Measurements from ENCODE around the gene CDK5. TPM values are rescaled to one million over a fixed set of nuclear protein-coding genes. Genes with fewer than 3 reads are reported as not detected.
A peak's percentile ranks its signal among the peaks of the same experiment; 100 is the strongest.

CDK5 gene
- total RNA-seq, 1 experiment from 2014 or later, result 21.1 TPM

GRCh38 chr7:151083824-151084160, 26.1 kb upstream of the CDK5 start:
- Histone ChIP-seq H3K36me3 (ENCODE audit: insufficient read depth, low read length, poor library complexity, severe bottlenecking) (peaks cover 4% of the 10 kb centered on the region), H3K27ac (ENCODE audit: low read depth, low read length, poor library complexity, severe bottlenecking) (no peak overlapping the region), H3K27me3 (replicated peaks; ENCODE audit: insufficient read depth, low read depth, low read length, poor library complexity) (no peaks in the 10 kb centered on the region), H3K9me3 (ENCODE audit: low read depth, low read length, poor library complexity, severe bottlenecking) (no peaks in the 10 kb centered on the region), H3K4me1 (ENCODE audit: insufficient read depth, low read length, poor library complexity, severe bottlenecking) (peaks cover 52% of the 10 kb centered on the region), H3K4me3 (ENCODE audit: low read depth, low read length, poor library complexity, severe bottlenecking) (peak overlapping the region; percentile 99)
- TF ChIP-seq EZH2 (IDR thresholded peaks at IDR 0.05; ENCODE audit: borderline replicate concordance, low read depth, low read length, poor library complexity, severe bottlenecking) (no peak), CTCF (conservative IDR thresholded peaks at IDR 0.05; ENCODE audit: low read depth, low read length) (no peak)
- no peak for DNase-seq (ENCODE audit: low spot score)
- ChIA-PET CTCF (no interaction called here), POLR2A (ENCODE audit: low non-redundant PET) (no interaction called here)
- intact Hi-C loops (cut with micrococcal nuclease; ENCODE audit: unreplicated experiment), result no loop called here
- BruUV-seq (replicated peaks), result no TSS peak

DNA sequence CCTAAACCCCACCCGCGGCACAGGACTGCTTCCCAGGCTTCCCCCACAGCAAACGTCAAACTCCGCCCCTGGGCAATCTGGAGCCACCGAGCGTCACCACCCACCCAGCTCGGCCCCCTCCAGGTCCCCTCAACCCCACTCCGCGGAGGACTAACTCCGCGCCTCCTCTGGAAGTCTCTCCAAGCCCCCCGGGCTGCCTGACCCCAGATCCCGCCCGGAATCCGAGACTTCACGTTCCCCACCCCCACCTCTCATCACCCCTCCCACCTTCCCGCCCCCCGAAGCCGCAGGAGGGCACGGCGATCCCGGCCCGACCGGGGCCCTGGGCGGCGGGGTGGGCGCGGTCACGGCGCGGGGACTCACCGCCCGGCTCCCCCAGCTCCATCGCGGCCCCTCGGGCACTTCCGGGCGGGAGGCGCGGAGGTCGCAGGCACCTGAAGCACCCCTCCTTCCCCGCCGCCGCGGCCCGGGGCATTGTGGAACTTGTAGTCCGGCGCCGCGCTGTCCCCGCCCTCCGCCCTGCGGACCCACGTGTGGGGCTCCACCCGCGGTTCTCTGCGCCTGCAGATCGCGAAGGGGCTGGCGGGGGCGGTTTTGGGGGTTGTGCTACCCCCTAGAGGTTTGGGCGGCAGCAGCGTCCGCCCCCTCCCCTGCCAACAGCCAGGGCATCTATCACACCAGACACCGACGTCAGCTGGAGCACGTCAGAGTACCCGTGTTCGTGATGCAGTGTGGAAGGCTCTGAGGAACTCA, 25.6 kb upstream of the CDK5 start, which contains the start of gene TMUB1:
TMUB1 (minus strand) TSS at position 423 of the 753 bp plus-strand sequence. CDS start 930 bp downstream, outside the sequence.
- no peak for TF ChIP-seq CTCF (conservative IDR thresholded peaks at IDR 0.05; ENCODE audit: low read depth, low read length)
- TF ChIP-seq EZH2 (IDR thresholded peaks at IDR 0.05; ENCODE audit: borderline replicate concordance, low read depth, low read length, poor library complexity, severe bottlenecking), result no peak
- Histone ChIP-seq H3K9me3 (ENCODE audit: low read depth, low read length, poor library complexity, severe bottlenecking) (no peaks in the 10 kb centered on the region), H3K4me1 (ENCODE audit: insufficient read depth, low read length, poor library complexity, severe bottlenecking) (peaks cover 48% of the 10 kb centered on the region), H3K27ac (ENCODE audit: low read depth, low read length, poor library complexity, severe bottlenecking) (peak within 1 kb of the TSS; percentile 95), H3K27me3 (replicated peaks; ENCODE audit: insufficient read depth, low read depth, low read length, poor library complexity) (no peaks in the 10 kb centered on the region), H3K36me3 (ENCODE audit: insufficient read depth, low read length, poor library complexity, severe bottlenecking) (no peaks in the 10 kb centered on the region), H3K4me3 (ENCODE audit: low read depth, low read length, poor library complexity, severe bottlenecking) (peak within 1 kb of the TSS; percentile 99)
- ChIA-PET POLR2A (ENCODE audit: low non-redundant PET) (no interaction called here), CTCF (no interaction called here)
- peak; percentile 83 for DNase-seq (ENCODE audit: low spot score)
- BruUV-seq (replicated peaks), result no TSS peak
- intact Hi-C loops (cut with micrococcal nuclease; ENCODE audit: unreplicated experiment), result no loop called here

- no peak for DNase-seq (ENCODE audit: low spot score)
- peak overlapping the region; percentile 99 for H3K4me3 ChIP-seq (ENCODE audit: low read depth, low read length, poor library complexity, severe bottlenecking)
- no peaks in the 10 kb centered on the region for H3K9me3 ChIP-seq (ENCODE audit: low read depth, low read length, poor library complexity, severe bottlenecking)
- H3K27me3 ChIP-seq (replicated peaks; ENCODE audit: insufficient read depth, low read depth, low read length, poor library complexity), result no peaks in the 10 kb centered on the region
- H3K4me1 ChIP-seq (ENCODE audit: insufficient read depth, low read length, poor library complexity, severe bottlenecking), result peaks cover 45% of the 10 kb centered on the region
- H3K27ac ChIP-seq (ENCODE audit: low read depth, low read length, poor library complexity, severe bottlenecking), result peak overlapping the region; percentile 95
- intact Hi-C loops (cut with micrococcal nuclease; ENCODE audit: unreplicated experiment), result no loop called here
- TF ChIP-seq EZH2 (IDR thresholded peaks at IDR 0.05; ENCODE audit: borderline replicate concordance, low read depth, low read length, poor library complexity, severe bottlenecking) (no peak), CTCF (conservative IDR thresholded peaks at IDR 0.05; ENCODE audit: low read depth, low read length) (no peak)
- peaks cover under 1% of the 10 kb centered on the region for H3K36me3 ChIP-seq (ENCODE audit: insufficient read depth, low read length, poor library complexity, severe bottlenecking)
- BruUV-seq (replicated peaks), result no TSS peak
- CTCF ChIA-PET, result no interaction called here
- POLR2A ChIA-PET (ENCODE audit: low non-redundant PET), result no interaction called here
These were observed 24.7 kb upstream of the CDK5 start for GRCh38 chr7:151082141-151083070.
